Ureter (tissue), 1 donor: Measurements from ENCODE around the gene GLT8D2. TPM values are rescaled to one million over a fixed set of nuclear protein-coding genes. Genes with fewer than 3 reads are reported as not detected.

Experiments used
- DNase-seq: peaks from one replicate; pipeline ENCODE4 v3.0.0-alpha.2; 2020; ENCODE audit warnings: low spot score
- total RNA-seq: library from RNA; stranded (reverse); gene quantifications from one replicate; pipeline ENCODE4 v1.2.4, GENCODE V29; 2023
- donor health status: DM: yes; HTN: yes; CAD: no.

Gene GLT8D2
- total RNA-seq, 1 donor from 2014 or later = 13.3 TPM

DNA sequence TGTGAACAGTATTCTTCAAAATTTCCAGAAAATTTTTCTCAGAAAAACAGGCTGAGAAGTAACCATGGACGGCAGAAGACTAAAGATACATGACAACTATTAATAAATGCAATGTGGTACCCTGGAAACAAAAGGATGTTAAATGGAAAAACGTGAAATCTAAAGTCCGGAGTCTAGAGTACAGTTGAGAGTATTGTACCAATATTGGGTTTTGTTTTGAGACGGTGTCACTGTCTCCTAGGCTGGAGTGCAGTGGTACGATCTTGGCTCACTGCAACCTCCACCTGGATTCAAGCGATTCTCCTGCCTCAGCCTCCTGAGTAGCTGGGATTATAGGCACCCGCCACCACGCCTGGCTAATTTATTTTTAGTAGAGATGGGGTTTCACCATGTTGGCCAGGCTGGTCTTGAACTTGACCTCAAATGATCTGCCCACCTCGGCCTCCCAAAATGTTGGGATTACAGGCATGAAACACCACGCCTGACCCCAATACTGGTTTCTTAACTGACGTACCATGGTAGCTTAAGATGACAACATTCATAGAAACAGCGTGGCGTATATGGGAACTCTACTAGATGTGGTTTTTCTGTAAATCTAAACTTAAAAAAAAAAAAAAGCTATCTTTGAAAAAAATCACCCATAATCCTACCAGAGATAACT, 101.1 kb downstream of the GLT8D2 start:
- no peak for DNase-seq

DNA sequence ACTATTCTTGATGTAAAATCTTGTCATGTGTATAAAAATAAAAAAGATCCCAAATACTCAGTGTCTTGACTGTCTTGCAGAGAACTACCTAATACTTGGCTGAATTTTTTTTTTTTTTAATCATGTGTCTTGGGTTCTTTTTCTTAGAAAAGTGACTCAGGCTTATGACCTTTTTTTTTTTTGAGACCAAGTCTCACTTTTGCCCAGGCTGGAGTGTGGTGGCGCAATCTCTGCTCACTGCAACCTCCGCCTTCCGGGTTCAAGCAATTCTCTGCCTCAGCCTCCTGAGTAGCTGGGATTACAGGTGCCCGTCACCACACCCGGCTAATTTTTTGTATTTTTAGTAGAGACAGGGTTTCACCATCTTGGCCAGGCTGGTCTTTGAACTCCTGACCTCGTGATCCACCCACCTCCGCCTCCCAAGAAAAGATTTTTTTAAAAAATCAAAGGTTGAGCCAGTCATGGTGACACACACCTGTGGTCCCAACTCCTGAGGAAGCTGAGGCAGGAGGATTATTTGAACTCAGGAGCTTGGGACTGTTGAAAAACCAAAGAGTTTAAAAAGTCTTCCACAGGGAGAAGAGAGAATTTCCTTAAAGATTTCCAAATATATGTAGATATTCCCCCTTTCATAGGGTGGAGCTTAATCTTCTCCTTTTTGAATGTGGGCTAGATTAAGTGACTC, 102.0 kb downstream of the GLT8D2 start:
- no peak for DNase-seq

DNA sequence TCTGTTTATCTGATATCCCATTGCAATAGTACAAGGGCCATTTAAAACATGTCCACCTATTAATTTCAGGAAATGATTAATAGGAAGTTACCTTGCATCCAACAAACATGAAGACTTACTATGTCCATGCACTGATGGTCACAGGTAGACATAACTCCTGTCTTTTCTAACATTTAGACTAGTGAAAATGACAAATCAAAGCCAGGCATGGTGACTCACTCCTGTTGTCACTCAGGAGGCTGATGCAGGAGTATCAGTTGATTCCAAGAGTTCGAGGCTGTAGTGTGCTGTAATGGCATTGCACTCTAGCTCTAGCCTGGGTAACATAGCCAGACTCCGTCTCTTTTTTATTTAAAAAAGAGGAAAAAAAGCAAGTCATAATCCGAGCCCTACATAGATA, 105.0 kb downstream of the GLT8D2 start:
- DNase-seq = no peak

Other genes with a start within 250 kb of the GLT8D2 start
- gene NT5DC3, start 209.0 kb downstream of the GLT8D2 start, total RNA-seq = 11.0 TPM
- 426 TPM for gene HSP90B1, start 119.8 kb downstream of the GLT8D2 start, total RNA-seq
- 24.9 TPM for gene TDG, start 84.3 kb downstream of the GLT8D2 start, total RNA-seq
- gene HCFC2, start 14.3 kb upstream of the GLT8D2 start, total RNA-seq = 22.0 TPM
- gene NFYB, start 88.0 kb upstream of the GLT8D2 start, total RNA-seq = 26.8 TPM
- gene TXNRD1, start 165.6 kb upstream of the GLT8D2 start, total RNA-seq = 45.5 TPM